Parathyroid adenoma (tissue), 2 donors: ENCODE measurements around the gene DNMT1.

Experiments
- H2AFZ ChIP-seq: fragments of 300-600 bp; sonication (generic); one replicate; pipeline ENCODE4 v1.7.0; 2017; ENCODE audit warnings: antibody characterized with exemption, mild to moderate bottlenecking
- H3K27ac ChIP-seq: fragments of 300-600 bp; sonication (generic); one replicate; pipeline ENCODE4 v1.7.0; 2017
- H3K27me3 ChIP-seq: fragments of 300-600 bp; sonication (generic); one replicate; pipeline ENCODE4 v1.7.0; 2017; ENCODE audit warnings: low read length; ENCODE audit not compliant: control insufficient read depth, insufficient read depth
- H3K36me3 ChIP-seq: fragments of 300-600 bp; sonication (generic); one replicate; pipeline ENCODE4 v1.7.0; 2017; ENCODE audit warnings: low read length; ENCODE audit not compliant: control insufficient read depth, insufficient read depth
- H3K4me1 ChIP-seq: fragments of 300-600 bp; sonication (generic); one replicate; pipeline ENCODE4 v1.7.0; 2017; ENCODE audit warnings: control low read depth
- H3K4me2 ChIP-seq: fragments of 300-600 bp; sonication (generic); one replicate; pipeline ENCODE4 v1.7.0; 2017; ENCODE audit warnings: low read length
- H3K4me3 ChIP-seq: fragments of 300-600 bp; sonication (generic); one replicate; pipeline ENCODE4 v1.7.0; 2017; ENCODE audit warnings: low read depth, low read length
- H3K79me2 ChIP-seq: fragments of 300-600 bp; sonication (generic); one replicate; pipeline ENCODE4 v1.7.0; 2017; ENCODE audit warnings: control low read depth
- H3K9ac ChIP-seq: fragments of 300-600 bp; sonication (generic); one replicate; pipeline ENCODE4 v1.7.0; 2017; ENCODE audit warnings: mild to moderate bottlenecking
- H3K9me3 ChIP-seq: fragments of 300-600 bp; sonication (generic); one replicate; pipeline ENCODE4 v1.7.0; 2017; ENCODE audit warnings: low read length; ENCODE audit not compliant: control insufficient read depth
- TF ChIP-seq, protein P1 (sequence below): fragments of 300-600 bp; sonication (generic); IDR thresholded peaks from one replicate; pipeline ENCODE4 v1.7.0; 2017; ENCODE audit warnings: antibody characterized with exemption, mild to moderate bottlenecking
- donor health status: primary hyperparathyroidism.

Gene DNMT1

DNA sequence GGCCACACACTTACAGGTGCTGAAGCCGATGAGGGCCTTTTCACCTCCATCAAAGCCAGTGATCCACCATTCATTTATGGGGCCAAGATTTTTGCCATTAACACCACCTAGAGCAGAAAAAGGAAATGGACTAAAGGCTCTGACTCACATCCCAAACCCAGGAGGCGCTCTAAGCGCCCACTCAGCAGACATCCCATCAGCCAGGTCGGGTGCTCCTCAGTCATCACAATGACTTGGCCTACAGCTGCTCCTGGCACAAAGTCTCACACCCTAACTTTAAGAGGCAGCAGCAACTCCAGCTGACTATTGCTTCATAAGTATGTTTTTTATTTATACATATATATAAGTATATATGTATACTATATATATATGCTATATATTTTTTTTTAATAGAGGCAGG lies 38.9 kb downstream of the DNMT1 start:
- H2AFZ ChIP-seq: no peak overlapping the region
- TF ChIP-seq, protein P1, sequence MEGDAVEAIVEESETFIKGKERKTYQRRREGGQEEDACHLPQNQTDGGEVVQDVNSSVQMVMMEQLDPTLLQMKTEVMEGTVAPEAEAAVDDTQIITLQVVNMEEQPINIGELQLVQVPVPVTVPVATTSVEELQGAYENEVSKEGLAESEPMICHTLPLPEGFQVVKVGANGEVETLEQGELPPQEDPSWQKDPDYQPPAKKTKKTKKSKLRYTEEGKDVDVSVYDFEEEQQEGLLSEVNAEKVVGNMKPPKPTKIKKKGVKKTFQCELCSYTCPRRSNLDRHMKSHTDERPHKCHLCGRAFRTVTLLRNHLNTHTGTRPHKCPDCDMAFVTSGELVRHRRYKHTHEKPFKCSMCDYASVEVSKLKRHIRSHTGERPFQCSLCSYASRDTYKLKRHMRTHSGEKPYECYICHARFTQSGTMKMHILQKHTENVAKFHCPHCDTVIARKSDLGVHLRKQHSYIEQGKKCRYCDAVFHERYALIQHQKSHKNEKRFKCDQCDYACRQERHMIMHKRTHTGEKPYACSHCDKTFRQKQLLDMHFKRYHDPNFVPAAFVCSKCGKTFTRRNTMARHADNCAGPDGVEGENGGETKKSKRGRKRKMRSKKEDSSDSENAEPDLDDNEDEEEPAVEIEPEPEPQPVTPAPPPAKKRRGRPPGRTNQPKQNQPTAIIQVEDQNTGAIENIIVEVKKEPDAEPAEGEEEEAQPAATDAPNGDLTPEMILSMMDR: no peak
- no peak overlapping the region for H3K9ac ChIP-seq
- H3K4me2 ChIP-seq: no peak overlapping the region
- no peaks in the 10 kb centered on the region for H3K36me3 ChIP-seq
- no peaks in the 10 kb centered on the region for H3K27me3 ChIP-seq
- H3K4me3 ChIP-seq: no peak overlapping the region
- no peaks in the 10 kb centered on the region for H3K4me1 ChIP-seq
- H3K79me2 ChIP-seq: no peaks in the 10 kb centered on the region
- no peaks in the 10 kb centered on the region for H3K9me3 ChIP-seq
- H3K27ac ChIP-seq: no peak overlapping the region

DNA sequence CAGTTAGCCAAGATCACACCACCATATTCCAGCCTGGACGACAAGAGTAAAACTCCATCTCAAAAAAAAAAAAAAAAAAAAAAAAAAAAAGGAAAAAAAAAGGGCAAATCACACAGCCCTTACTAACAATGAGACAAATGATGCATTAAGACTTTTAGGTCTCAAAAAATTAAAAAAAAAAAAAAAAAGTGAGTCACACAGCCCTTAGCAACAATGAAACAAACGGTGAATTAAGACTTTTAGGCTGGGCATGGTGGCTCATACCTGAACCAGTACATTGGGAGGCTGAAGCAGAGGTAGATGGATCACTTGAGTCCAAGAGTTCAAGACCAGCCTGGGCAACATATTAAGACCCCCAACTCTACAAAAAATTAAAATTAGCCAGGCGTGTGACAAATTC lies 42.7 kb downstream of the DNMT1 start:
- no peaks in the 10 kb centered on the region for H3K27me3 ChIP-seq
- no peaks in the 10 kb centered on the region for H3K36me3 ChIP-seq
- no peak overlapping the region for H3K4me3 ChIP-seq
- H2AFZ ChIP-seq: no peak overlapping the region
- H3K79me2 ChIP-seq: no peaks in the 10 kb centered on the region
- H3K4me2 ChIP-seq: no peak overlapping the region
- H3K4me1 ChIP-seq: no peaks in the 10 kb centered on the region
- TF ChIP-seq, protein P1: no peak
- no peaks in the 10 kb centered on the region for H3K9me3 ChIP-seq
- no peak overlapping the region for H3K27ac ChIP-seq
- H3K9ac ChIP-seq: no peak overlapping the region

DNA sequence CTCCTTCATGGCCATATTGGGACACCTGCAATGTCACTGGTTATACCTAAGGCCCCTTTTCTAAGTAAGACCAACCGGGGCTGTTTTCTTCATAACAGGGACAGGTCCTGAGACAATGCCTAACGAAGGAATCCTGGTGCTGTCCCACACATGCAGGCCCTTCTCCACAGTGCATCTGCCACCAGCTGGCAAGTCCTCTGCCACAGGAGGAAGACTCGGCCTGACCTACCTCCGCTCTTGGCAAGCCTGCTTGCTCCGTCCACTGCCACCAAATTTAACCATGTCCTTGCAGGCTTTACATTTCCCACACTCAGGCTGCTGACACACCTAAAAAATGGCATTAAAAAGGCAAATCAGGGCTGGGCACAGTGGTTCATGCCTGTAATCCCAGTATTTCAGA lies 43.2 kb downstream of the DNMT1 start:
- Histone ChIP-seq H3K4me3 (no peak overlapping the region), H3K79me2 (no peaks in the 10 kb centered on the region), H3K36me3 (no peaks in the 10 kb centered on the region), H3K4me1 (no peaks in the 10 kb centered on the region), H3K27ac (no peak overlapping the region), H2AFZ (no peak overlapping the region), H3K27me3 (no peaks in the 10 kb centered on the region), H3K9me3 (no peaks in the 10 kb centered on the region), H3K9ac (no peak overlapping the region), H3K4me2 (no peak overlapping the region)
- TF ChIP-seq, protein P1: no peak

DNA sequence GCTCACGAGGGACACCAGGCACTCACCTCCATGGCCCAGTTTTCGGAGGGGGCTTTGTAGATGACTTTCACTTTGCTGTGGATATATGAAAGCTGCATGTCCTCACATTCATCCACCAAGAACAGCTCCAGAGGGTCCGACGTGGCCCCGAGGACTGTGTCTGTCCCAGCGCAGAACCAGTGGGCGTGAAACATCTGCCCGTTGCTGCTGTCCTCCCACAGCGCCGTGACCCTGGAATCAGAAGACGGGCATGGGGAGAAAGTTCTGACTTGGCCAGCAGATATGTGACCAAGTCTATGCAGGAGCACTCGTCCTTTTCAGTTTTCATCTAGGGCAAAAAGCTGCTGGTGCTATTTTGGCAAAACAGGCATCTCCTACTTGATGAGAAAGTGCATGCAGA lies 45.3 kb downstream of the DNMT1 start:
- no peak overlapping the region for H3K9ac ChIP-seq
- H3K27me3 ChIP-seq: no peaks in the 10 kb centered on the region
- no peak overlapping the region for H3K4me3 ChIP-seq
- H3K4me2 ChIP-seq: no peak overlapping the region
- TF ChIP-seq, protein P1: no peak
- no peaks in the 10 kb centered on the region for H3K9me3 ChIP-seq
- no peak overlapping the region for H2AFZ ChIP-seq
- H3K79me2 ChIP-seq: no peaks in the 10 kb centered on the region
- no peaks in the 10 kb centered on the region for H3K4me1 ChIP-seq
- no peak overlapping the region for H3K27ac ChIP-seq
- no peaks in the 10 kb centered on the region for H3K36me3 ChIP-seq

DNA sequence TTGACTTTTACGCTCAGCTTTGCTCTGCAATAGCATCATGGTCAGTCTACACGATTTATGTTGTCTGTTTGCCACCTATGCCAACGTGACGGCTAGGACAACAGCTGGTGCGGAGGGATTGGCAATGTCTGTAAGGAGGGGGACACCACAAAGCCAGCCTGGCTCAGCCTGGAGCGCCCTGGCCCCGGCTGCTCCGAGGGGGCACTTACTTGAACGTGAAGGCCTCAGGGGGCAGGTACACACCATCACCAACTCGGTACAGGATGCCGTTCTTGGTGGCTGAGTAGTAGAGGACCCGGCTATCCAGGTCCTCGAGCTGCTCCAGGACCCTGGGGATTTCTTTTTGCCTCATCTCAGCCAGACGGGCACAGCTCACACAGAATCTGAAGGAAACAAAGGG lies 48.6 kb downstream of the DNMT1 start:
- H3K4me3 ChIP-seq: no peak overlapping the region
- no peaks in the 10 kb centered on the region for H3K9me3 ChIP-seq
- no peak overlapping the region for H3K9ac ChIP-seq
- no peak overlapping the region for H2AFZ ChIP-seq
- H3K27ac ChIP-seq: no peak overlapping the region
- no peak overlapping the region for H3K4me2 ChIP-seq
- no peaks in the 10 kb centered on the region for H3K27me3 ChIP-seq
- H3K36me3 ChIP-seq: no peaks in the 10 kb centered on the region
- H3K79me2 ChIP-seq: peaks cover 2% of the 10 kb centered on the region
- H3K4me1 ChIP-seq: no peaks in the 10 kb centered on the region
- TF ChIP-seq, protein P1: no peak
